H9 (cell line): Measurements from ENCODE around the gene MAGI1. TPM values are rescaled to one million over a fixed set of nuclear protein-coding genes. Genes with fewer than 3 reads are reported as not detected.

Experiments
- DNase-seq: peaks from one replicate; pipeline ENCODE4 v3.0.0-alpha.2; 2017
- H2AFZ ChIP-seq: one replicate; pipeline ENCODE4 v1.6.1; 2013; ENCODE audit warnings: mild to moderate bottlenecking, low read length, control low read depth, moderate library complexity
- H2AK5ac ChIP-seq: 2 replicates; pipeline ENCODE4 v1.6.1; 2013; ENCODE audit warnings: low read length, control low read depth, mixed read lengths; ENCODE audit not compliant: insufficient read length
- H2BK120ac ChIP-seq: one replicate; pipeline ENCODE4 v1.6.1; 2013; ENCODE audit warnings: low read depth, mild to moderate bottlenecking, low read length, control low read depth, inconsistent platforms; ENCODE audit not compliant: poor library complexity, severe bottlenecking
- H2BK12ac ChIP-seq: 2 replicates; pipeline ENCODE4 v1.6.1; 2013; ENCODE audit warnings: low read length, control low read depth, mixed read lengths, low read depth; ENCODE audit not compliant: insufficient read length
- H2BK15ac ChIP-seq: 2 replicates; pipeline ENCODE4 v1.6.1; 2013; ENCODE audit warnings: low read depth, low read length, control low read depth
- H2BK20ac ChIP-seq: one replicate; pipeline ENCODE4 v1.6.1; 2013; ENCODE audit warnings: low read depth, mild to moderate bottlenecking, low read length, control low read depth, inconsistent platforms; ENCODE audit not compliant: poor library complexity, severe bottlenecking
- H2BK5ac ChIP-seq: 2 replicates; pipeline ENCODE4 v1.6.1; 2013; ENCODE audit warnings: low read length, control low read depth, mixed read lengths; ENCODE audit not compliant: insufficient read length
- H3K14ac ChIP-seq: 2 replicates; pipeline ENCODE4 v1.6.1; 2013; ENCODE audit warnings: low read length, control low read depth; ENCODE audit not compliant: insufficient read depth
- H3K18ac ChIP-seq: 2 replicates; pipeline ENCODE4 v1.6.1; 2013; ENCODE audit warnings: low read depth, mild to moderate bottlenecking, mixed read lengths, low read length, control low read depth; ENCODE audit not compliant: insufficient read length
- H3K23ac ChIP-seq: 2 replicates; pipeline ENCODE4 v1.6.1; 2013; ENCODE audit warnings: low read length, control low read depth, mixed read lengths, low read depth; ENCODE audit not compliant: insufficient read length
- H3K23me2 ChIP-seq: 2 replicates; pipeline ENCODE4 v1.6.1; 2013; ENCODE audit warnings: low read depth, mild to moderate bottlenecking, mixed read lengths, low read length, control low read depth; ENCODE audit not compliant: insufficient read length, poor library complexity, severe bottlenecking
- H3K27ac ChIP-seq: 2 replicates; pipeline ENCODE4 v1.5.1; 2013; ENCODE audit warnings: low read length, control low read depth, mixed read lengths, low read depth; ENCODE audit not compliant: insufficient read length
- H3K27me3 ChIP-seq: 2 replicates; pipeline ENCODE4 v1.6.1; 2013; ENCODE audit warnings: low read length, control low read depth, inconsistent platforms; ENCODE audit not compliant: insufficient read depth
- H3K4ac ChIP-seq: 2 replicates; pipeline ENCODE4 v1.6.1; 2013; ENCODE audit warnings: low read depth, mild to moderate bottlenecking, control low read depth, inconsistent platforms, low read length, moderate library complexity
- H3K4me1 ChIP-seq: 2 replicates; pipeline ENCODE4 v1.6.1; 2013; ENCODE audit warnings: low read length, control low read depth, inconsistent platforms; ENCODE audit not compliant: insufficient read depth
- H3K4me2 ChIP-seq: 2 replicates; pipeline ENCODE4 v1.6.1; 2013; ENCODE audit warnings: low read length, control low read depth, mixed read lengths; ENCODE audit not compliant: insufficient read length, insufficient read depth
- H3K56ac ChIP-seq: 2 replicates; pipeline ENCODE4 v1.6.1; 2013; ENCODE audit warnings: low read depth, mild to moderate bottlenecking, mixed read lengths, low read length, control low read depth; ENCODE audit not compliant: insufficient read length
- H3K79me1 ChIP-seq: 2 replicates; pipeline ENCODE4 v1.6.1; 2013; ENCODE audit warnings: low read depth, mild to moderate bottlenecking, moderate library complexity, low read length, control low read depth, inconsistent platforms; ENCODE audit not compliant: insufficient read depth, poor library complexity, severe bottlenecking
- H3K79me2 ChIP-seq: 2 replicates; pipeline ENCODE4 v1.6.1; 2013; ENCODE audit warnings: low read length, control low read depth, inconsistent platforms; ENCODE audit not compliant: insufficient read depth
- H3K9ac ChIP-seq: 2 replicates; pipeline ENCODE4 v1.6.1; 2013; ENCODE audit warnings: low read length, control low read depth, mixed read lengths; ENCODE audit not compliant: insufficient read length; ENCODE audit errors: extremely low read depth
- H3K9me3 ChIP-seq: one replicate; pipeline ENCODE4 v1.6.1; 2013; ENCODE audit warnings: low read depth, low read length, inconsistent platforms; ENCODE audit not compliant: control insufficient read depth
- H3T11ph ChIP-seq: one replicate; pipeline ENCODE4 v1.6.1; 2013; ENCODE audit warnings: mild to moderate bottlenecking, low read length, control low read depth, inconsistent platforms
- H4K20me1 ChIP-seq: one replicate; pipeline ENCODE4 v1.6.1; 2013; ENCODE audit not compliant: control insufficient read depth, insufficient read length, insufficient read depth
- H4K5ac ChIP-seq: 2 replicates; pipeline ENCODE4 v1.6.1; 2013; ENCODE audit warnings: low read depth, mild to moderate bottlenecking, mixed read lengths, low read length, control low read depth; ENCODE audit not compliant: insufficient read length
- H4K8ac ChIP-seq: replicated peaks from 2 replicates; pipeline ENCODE4 v1.6.1; 2013; ENCODE audit warnings: low read length, control low read depth, mixed read lengths, low read depth; ENCODE audit not compliant: insufficient read length
- H4K91ac ChIP-seq: 2 replicates; pipeline ENCODE4 v1.6.1; 2013; ENCODE audit warnings: low read depth, mild to moderate bottlenecking, moderate library complexity, mixed read lengths, low read length, control low read depth; ENCODE audit not compliant: insufficient read length
- H3K27ac Mint-ChIP-seq, 3 experiments: 2 replicates in 2 of 3; 3 replicates in 1 of 3; pipeline ENCODE4 v1.8.0; 2020 to 2021; ENCODE audit warnings: mixed read lengths in 3 of 3, mild to moderate bottlenecking in 1 of 3, moderate library complexity in 1 of 3
- H3K27me3 Mint-ChIP-seq: 2 replicates; pipeline ENCODE4 v1.8.0; 2021; ENCODE audit warnings: low read depth, mild to moderate bottlenecking, moderate library complexity, mixed read lengths
- H3K36me3 Mint-ChIP-seq, 3 experiments: 2 replicates in 2 of 3; 3 replicates in 1 of 3; pipeline ENCODE4 v1.8.0; 2020 to 2021; ENCODE audit warnings: low read depth in 3 of 3, mixed read lengths in 3 of 3; ENCODE audit not compliant: insufficient read depth in 1 of 3
- H3K4me1 Mint-ChIP-seq, 2 experiments: 2 replicates each; pipeline ENCODE4 v1.8.0; 2020; ENCODE audit warnings: mixed read lengths in 2 of 2
- H3K4me3 Mint-ChIP-seq, 2 experiments: 2 replicates in 1 of 2; 3 replicates in 1 of 2; pipeline ENCODE4 v1.8.0; 2020 to 2021; ENCODE audit warnings: mild to moderate bottlenecking in 2 of 2, mixed read lengths in 2 of 2, moderate library complexity in 1 of 2
- H3K9me3 Mint-ChIP-seq, 2 experiments: 2 replicates in 1 of 2; 3 replicates in 1 of 2; pipeline ENCODE4 v1.8.0; 2020; ENCODE audit warnings: mild to moderate bottlenecking in 2 of 2, mixed read lengths in 2 of 2, moderate library complexity in 1 of 2
- WGBS: extraction: QIAGEN DNeasy Blood & Tissue Kit; methylation state at CpG from one replicate; pipeline ENCODE4 v1.1.7; 2013; ENCODE audit warnings: missing lambda C conversion rate, low lambda C conversion rate, mixed read lengths; ENCODE audit not compliant: insufficient read length; ENCODE audit errors: extremely low coverage; 5-methylcytosine and 5-hydroxymethylcytosine counted together
- total RNA-seq: library from RNA; stranded (reverse); gene quantifications from 2 replicates; pipeline ENCODE4 v1.2.1, GENCODE V29; 2021
- TF ChIP-seq, protein P1 (sequence below): fragments of 200-600 bp; sonication (generic); conservative IDR thresholded peaks from 3 replicates; pipeline ENCODE4 v1.8.0; 2021; ENCODE audit warnings: antibody characterized with exemption, mild to moderate bottlenecking

Gene MAGI1
- total RNA-seq, 1 experiment from 2014 or later = 65.7 TPM

DNA sequence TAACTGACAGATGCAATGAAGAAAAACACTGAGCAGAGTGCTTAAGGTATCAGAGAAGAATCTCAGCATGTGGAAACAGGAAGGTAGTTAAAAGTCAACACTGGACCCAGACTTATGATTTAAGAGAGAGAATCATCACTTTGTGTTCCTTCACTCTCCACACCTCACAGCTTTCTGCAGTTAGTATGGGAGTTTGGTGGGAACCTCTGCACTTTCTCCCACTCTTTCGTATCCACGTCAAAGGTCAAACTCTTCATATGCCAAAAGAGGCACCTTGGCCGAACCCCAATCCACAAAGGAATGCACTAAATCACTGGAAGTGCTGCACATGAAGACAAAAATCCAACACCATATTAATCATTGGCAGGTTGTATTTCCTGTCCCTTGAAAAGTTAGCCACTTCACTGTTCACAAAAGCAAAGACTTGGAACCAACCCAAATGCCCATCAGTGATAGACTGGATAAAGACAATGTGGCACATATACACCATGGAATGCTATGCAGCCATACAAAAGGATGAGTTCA, 361.2 kb downstream of the MAGI1 start:
- no peak overlapping the region for H3K56ac ChIP-seq
- H2AFZ ChIP-seq = no peak overlapping the region
- no peaks in the 10 kb centered on the region for H3K23me2 ChIP-seq
- H4K5ac ChIP-seq = no peak overlapping the region
- no peaks in the 10 kb centered on the region; the same call in 1 of the 2 replicates for H3K4me1 ChIP-seq
- H3K27me3 ChIP-seq = no peaks in the 10 kb centered on the region
- no peak overlapping the region for H3K4me2 ChIP-seq
- no peak overlapping the region for H3K14ac ChIP-seq
- no peak overlapping the region for H2BK5ac ChIP-seq
- H2BK15ac ChIP-seq = no peak overlapping the region
- H3K36me3 Mint-ChIP-seq = no peaks in the 10 kb centered on the region; a peak in 1 of 7 replicates
- no peak overlapping the region for H2AK5ac ChIP-seq
- no peak overlapping the region; a peak in 1 of 7 replicates for H3K27ac Mint-ChIP-seq
- WGBS = no CpG with 5 or more reads among the region's 3 CpGs
- no peak overlapping the region for H3K9ac ChIP-seq
- H3K4ac ChIP-seq = no peak overlapping the region
- no peak overlapping the region for H4K91ac ChIP-seq
- TF ChIP-seq, protein P1, sequence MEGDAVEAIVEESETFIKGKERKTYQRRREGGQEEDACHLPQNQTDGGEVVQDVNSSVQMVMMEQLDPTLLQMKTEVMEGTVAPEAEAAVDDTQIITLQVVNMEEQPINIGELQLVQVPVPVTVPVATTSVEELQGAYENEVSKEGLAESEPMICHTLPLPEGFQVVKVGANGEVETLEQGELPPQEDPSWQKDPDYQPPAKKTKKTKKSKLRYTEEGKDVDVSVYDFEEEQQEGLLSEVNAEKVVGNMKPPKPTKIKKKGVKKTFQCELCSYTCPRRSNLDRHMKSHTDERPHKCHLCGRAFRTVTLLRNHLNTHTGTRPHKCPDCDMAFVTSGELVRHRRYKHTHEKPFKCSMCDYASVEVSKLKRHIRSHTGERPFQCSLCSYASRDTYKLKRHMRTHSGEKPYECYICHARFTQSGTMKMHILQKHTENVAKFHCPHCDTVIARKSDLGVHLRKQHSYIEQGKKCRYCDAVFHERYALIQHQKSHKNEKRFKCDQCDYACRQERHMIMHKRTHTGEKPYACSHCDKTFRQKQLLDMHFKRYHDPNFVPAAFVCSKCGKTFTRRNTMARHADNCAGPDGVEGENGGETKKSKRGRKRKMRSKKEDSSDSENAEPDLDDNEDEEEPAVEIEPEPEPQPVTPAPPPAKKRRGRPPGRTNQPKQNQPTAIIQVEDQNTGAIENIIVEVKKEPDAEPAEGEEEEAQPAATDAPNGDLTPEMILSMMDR = no peak
- H2BK20ac ChIP-seq = no peak overlapping the region
- H3K9me3 Mint-ChIP-seq = no peaks in the 10 kb centered on the region
- no peak overlapping the region for H3K18ac ChIP-seq
- no peak for DNase-seq
- no peak overlapping the region for H2BK12ac ChIP-seq
- no peaks in the 10 kb centered on the region for H4K20me1 ChIP-seq
- peaks cover 34 to 41% of the 10 kb centered on the region in 2 experiments for H3K4me1 Mint-ChIP-seq
- no peak overlapping the region for H3K4me3 Mint-ChIP-seq
- no peaks in the 10 kb centered on the region for H3K9me3 ChIP-seq
- no peak overlapping the region for H2BK120ac ChIP-seq
- H3K79me1 ChIP-seq = no peaks in the 10 kb centered on the region
- H3T11ph ChIP-seq = no peak overlapping the region
- H3K79me2 ChIP-seq = no peaks in the 10 kb centered on the region
- H4K8ac ChIP-seq = no peak overlapping the region
- H3K23ac ChIP-seq = no peak overlapping the region
- H3K27me3 Mint-ChIP-seq = no peaks in the 10 kb centered on the region
- no peak overlapping the region for H3K27ac ChIP-seq
